Activated CD8-positive, alpha-beta T cell treated with anti-CD3 and anti-CD28 coated beads, Interleukin-2, amount 10 ng/mL, durations not matched to agents 7 days and 5 days (primary cell): ENCODE results near the gene SALL4. TPM values are rescaled to one million over a fixed set of nuclear protein-coding genes. Genes with fewer than 3 reads are reported as not detected.
"Not testable (repeated sequence)": the region's sequence is repeated elsewhere in the genome, so short reads cannot be mapped to it uniquely, and the experiment has no call there.

Experiments used
- ATAC-seq: fragments of 150-1000 bp; cut with Tn5 transposase; one replicate; pipeline ENCODE4 v1.10.0; 2021; ENCODE audit warnings: moderate library complexity
- CTCF ChIA-PET: fragments of 350-600 bp; sonication (Branson Sonifier 250); formaldehyde crosslinking; loops from one replicate; lab custom pipeline; 2021; ENCODE audit warnings: antibody characterized with exemption; lab: Charles Lee
- POLR2A ChIA-PET: fragments of 350-600 bp; sonication (Branson Sonifier 250); formaldehyde crosslinking; loops from one replicate; lab custom pipeline; 2021; ENCODE audit warnings: antibody characterized with exemption; lab: Charles Lee
- DNase-seq: peaks from one replicate; pipeline ENCODE4 v3.0.0-alpha.2; 2020
- H3K27ac Mint-ChIP-seq: one replicate; pipeline ENCODE4 v1.8.0; 2021; ENCODE audit warnings: mild to moderate bottlenecking, mixed read lengths
- H3K27me3 Mint-ChIP-seq: one replicate; pipeline ENCODE4 v1.8.0; 2021; ENCODE audit warnings: low read depth, mixed read lengths
- H3K36me3 Mint-ChIP-seq: one replicate; pipeline ENCODE4 v1.8.0; 2021; ENCODE audit warnings: low read depth, mixed read lengths
- H3K4me1 Mint-ChIP-seq: one replicate; pipeline ENCODE4 v1.8.0; 2021; ENCODE audit warnings: low read depth, mixed read lengths
- H3K4me3 Mint-ChIP-seq: one replicate; pipeline ENCODE4 v1.8.0; 2021; ENCODE audit warnings: mild to moderate bottlenecking, mixed read lengths
- H3K9me3 Mint-ChIP-seq: one replicate; pipeline ENCODE4 v1.8.0; 2022; ENCODE audit warnings: mixed read lengths; ENCODE audit not compliant: insufficient read depth
- total RNA-seq, 2 experiments: library from RNA; stranded (reverse); gene quantifications; one replicate each; pipeline ENCODE4 v1.2.3, GENCODE V29; 2021

Gene SALL4
- total RNA-seq, 2 experiments from 2014 or later = not detected

GRCh38 chr20:51800060-51800871, 2.1 kb downstream of the SALL4 start:
- no peaks in the 10 kb centered on the region for H3K9me3 Mint-ChIP-seq
- H3K27ac Mint-ChIP-seq = no peak overlapping the region
- H3K36me3 Mint-ChIP-seq = no peaks in the 10 kb centered on the region
- H3K27me3 Mint-ChIP-seq = peaks cover 60% of the 10 kb centered on the region
- H3K4me1 Mint-ChIP-seq = peaks cover 9% of the 10 kb centered on the region
- H3K4me3 Mint-ChIP-seq = no peak overlapping the region
- DNase-seq = peak; percentile 69
- ATAC-seq = peak; percentile 69
- ChIA-PET POLR2A (no interaction called here), CTCF (interaction anchor here (0.7 to 1.9 kb wide), 9 partner anchors 9 to 304 kb away, joined by 3 to 6 read pairs (median 3); no protein-coding TSS in a partner anchor)

GRCh38 chr20:51799401-51799860, 2.9 kb downstream of the SALL4 start:
- Mint-ChIP-seq H3K4me3 (no peak overlapping the region), H3K36me3 (no peaks in the 10 kb centered on the region), H3K9me3 (no peaks in the 10 kb centered on the region), H3K27me3 (peaks cover 57% of the 10 kb centered on the region), H3K4me1 (peaks cover 9% of the 10 kb centered on the region), H3K27ac (no peak overlapping the region)
- DNase-seq = no peak
- POLR2A ChIA-PET = no interaction called here
- no peak for ATAC-seq
- CTCF ChIA-PET = interaction anchor here (0.7 to 1.9 kb wide), 7 partner anchors 11 to 304 kb away, joined by 3 to 6 read pairs (median 4); no protein-coding TSS in a partner anchor

- H3K27me3 Mint-ChIP-seq = peaks cover 48% of the 10 kb centered on the region
- no peak for ATAC-seq
- H3K4me3 Mint-ChIP-seq = no peak overlapping the region
- no peaks in the 10 kb centered on the region for H3K36me3 Mint-ChIP-seq
- no peaks in the 10 kb centered on the region for H3K9me3 Mint-ChIP-seq
- ChIA-PET POLR2A (no interaction called here), CTCF (interaction anchor here (0.6 to 1.5 kb wide), 2 partner anchors 286 to 577 kb away, joined by 3 to 6 read pairs; no protein-coding TSS in a partner anchor)
- peaks cover 9% of the 10 kb centered on the region for H3K4me1 Mint-ChIP-seq
- DNase-seq = no peak
- H3K27ac Mint-ChIP-seq = no peak overlapping the region
Measured at GRCh38 chr20:51797357-51798025, 4.8 kb downstream of the SALL4 start.

GRCh38 chr20:51796340-51796739, 6.0 kb downstream of the SALL4 start:
- peaks cover 9% of the 10 kb centered on the region for H3K4me1 Mint-ChIP-seq
- no peaks in the 10 kb centered on the region for H3K9me3 Mint-ChIP-seq
- no peak for DNase-seq
- no peak overlapping the region for H3K4me3 Mint-ChIP-seq
- no peak for ATAC-seq
- H3K27ac Mint-ChIP-seq = no peak overlapping the region
- POLR2A ChIA-PET = no interaction called here
- no peaks in the 10 kb centered on the region for H3K36me3 Mint-ChIP-seq
- CTCF ChIA-PET = interaction anchor here (1.5 kb wide), 1 partner anchor 287 kb away, joined by 6 read pairs; no protein-coding TSS in a partner anchor
- peaks cover 39% of the 10 kb centered on the region for H3K27me3 Mint-ChIP-seq

GRCh38 chr20:51792960-51793359, 9.4 kb downstream of the SALL4 start:
- Mint-ChIP-seq H3K27ac (no peak overlapping the region), H3K9me3 (no peaks in the 10 kb centered on the region), H3K36me3 (no peaks in the 10 kb centered on the region), H3K4me1 (no peaks in the 10 kb centered on the region), H3K4me3 (no peak overlapping the region), H3K27me3 (peaks cover 13% of the 10 kb centered on the region)
- ATAC-seq (no peak), DNase-seq (no peak)
- POLR2A ChIA-PET = no interaction called here
- CTCF ChIA-PET = no interaction called here

GRCh38 chr20:51791626-51792025, 10.7 kb downstream of the SALL4 start:
- DNase-seq (no peak), ATAC-seq (no peak)
- H3K4me1 Mint-ChIP-seq = no peaks in the 10 kb centered on the region
- no peaks in the 10 kb centered on the region for H3K9me3 Mint-ChIP-seq
- CTCF ChIA-PET = no interaction called here
- no peak overlapping the region for H3K27ac Mint-ChIP-seq
- H3K27me3 Mint-ChIP-seq = peaks cover 4% of the 10 kb centered on the region
- POLR2A ChIA-PET = no interaction called here
- no peaks in the 10 kb centered on the region for H3K36me3 Mint-ChIP-seq
- no peak overlapping the region for H3K4me3 Mint-ChIP-seq

GRCh38 chr20:51790256-51790655, 12.1 kb downstream of the SALL4 start:
- H3K4me3 Mint-ChIP-seq = no peak overlapping the region
- no peak overlapping the region for H3K27ac Mint-ChIP-seq
- POLR2A ChIA-PET = no interaction called here
- H3K9me3 Mint-ChIP-seq = no peaks in the 10 kb centered on the region
- ATAC-seq = no peak
- H3K27me3 Mint-ChIP-seq = peaks cover 3% of the 10 kb centered on the region
- DNase-seq = no peak
- CTCF ChIA-PET = no interaction called here
- H3K4me1 Mint-ChIP-seq = no peaks in the 10 kb centered on the region
- H3K36me3 Mint-ChIP-seq = no peaks in the 10 kb centered on the region

- ATAC-seq = no peak
- CTCF ChIA-PET = no interaction called here
- POLR2A ChIA-PET = no interaction called here
- H3K4me1 Mint-ChIP-seq = no peaks in the 10 kb centered on the region
- H3K27me3 Mint-ChIP-seq = peaks cover 3% of the 10 kb centered on the region
- H3K4me3 Mint-ChIP-seq = no peak overlapping the region
- no peaks in the 10 kb centered on the region for H3K36me3 Mint-ChIP-seq
- no peak for DNase-seq
- no peaks in the 10 kb centered on the region for H3K9me3 Mint-ChIP-seq
- no peak overlapping the region for H3K27ac Mint-ChIP-seq
Measured at GRCh38 chr20:51789434-51789833, 12.9 kb downstream of the SALL4 start.

GRCh38 chr20:51788822-51789221, 13.5 kb downstream of the SALL4 start:
- H3K4me3 Mint-ChIP-seq = no peak overlapping the region
- CTCF ChIA-PET = no interaction called here

GRCh38 chr20:51784299-51784698, 18.0 kb downstream of the SALL4 start:
- ATAC-seq = no peak
- ChIA-PET POLR2A (no interaction called here), CTCF (no interaction called here)
- Mint-ChIP-seq H3K4me1 (no peaks in the 10 kb centered on the region), H3K4me3 (no peak overlapping the region), H3K27me3 (no peaks in the 10 kb centered on the region), H3K36me3 (no peaks in the 10 kb centered on the region), H3K9me3 (no peaks in the 10 kb centered on the region), H3K27ac (no peak overlapping the region)
- no peak for DNase-seq

More at GRCh38 chr20:51788822-51789221, 13.5 kb downstream of the SALL4 start:
- H3K4me1 Mint-ChIP-seq = no peaks in the 10 kb centered on the region
- no peak overlapping the region for H3K27ac Mint-ChIP-seq
- peaks cover 3% of the 10 kb centered on the region for H3K27me3 Mint-ChIP-seq
- no peak for DNase-seq
- H3K9me3 Mint-ChIP-seq = no peaks in the 10 kb centered on the region
- POLR2A ChIA-PET = no interaction called here
- no peaks in the 10 kb centered on the region for H3K36me3 Mint-ChIP-seq
- ATAC-seq = no peak

GRCh38 chr20:51778229-51778759, 24.0 kb downstream of the SALL4 start:
- CTCF ChIA-PET, H3K9me3 Mint-ChIP-seq, H3K36me3 Mint-ChIP-seq, POLR2A ChIA-PET, H3K27me3 Mint-ChIP-seq, H3K27ac Mint-ChIP-seq, H3K4me3 Mint-ChIP-seq, ATAC-seq, DNase-seq, H3K4me1 Mint-ChIP-seq: not testable (repeated sequence)

GRCh38 chr20:51775241-51775640, 27.1 kb downstream of the SALL4 start:
- peaks cover 2% of the 10 kb centered on the region for H3K27me3 Mint-ChIP-seq
- H3K9me3 Mint-ChIP-seq = no peaks in the 10 kb centered on the region
- no peak overlapping the region for H3K4me3 Mint-ChIP-seq
- CTCF ChIA-PET = no interaction called here
- H3K4me1 Mint-ChIP-seq = no peaks in the 10 kb centered on the region
- DNase-seq (no peak), ATAC-seq (no peak)
- POLR2A ChIA-PET = no interaction called here
- H3K36me3 Mint-ChIP-seq = no peaks in the 10 kb centered on the region
- no peak overlapping the region for H3K27ac Mint-ChIP-seq
